Measurements from ENCODE around the gene MYL6. TPM values are rescaled to one million over a fixed set of nuclear protein-coding genes. Genes with fewer than 3 reads are reported as not detected.

Gene MYL6
- total and polyA plus RNA-seq, 9 of the 15 experiments (the other 6 are each of a cell fraction or from before 2014, with no cell fraction given) = 557 to 1,664 (median 958) TPM

DNA sequence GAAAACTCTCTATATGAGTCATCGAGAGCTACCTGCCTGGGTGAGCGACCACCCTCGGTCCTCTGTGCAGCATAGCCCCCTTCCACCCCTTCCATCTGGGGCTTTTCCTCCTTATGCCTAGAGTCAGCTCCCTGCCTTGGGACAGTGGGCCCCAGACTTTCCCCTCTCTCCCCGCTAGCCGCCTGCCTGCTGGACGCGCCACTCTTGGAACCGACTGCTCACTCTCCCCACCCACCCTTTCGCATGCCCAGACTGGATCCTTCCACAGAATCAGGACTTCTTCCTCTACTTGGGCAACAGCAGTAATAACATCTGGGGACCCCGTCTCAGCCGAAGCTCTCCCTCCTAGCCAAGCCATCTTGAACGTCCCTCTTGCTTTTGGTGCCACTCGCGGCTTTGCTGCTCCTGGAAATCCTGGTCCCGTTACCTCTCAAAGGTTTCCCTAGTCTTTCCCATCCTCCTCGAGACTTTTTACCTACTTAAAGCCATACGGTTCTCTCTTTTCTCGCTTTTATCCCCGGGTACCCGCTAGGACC lies 29.4 kb upstream of the MYL6 start (continued):
- TF ChIP-seq, protein P1, sequence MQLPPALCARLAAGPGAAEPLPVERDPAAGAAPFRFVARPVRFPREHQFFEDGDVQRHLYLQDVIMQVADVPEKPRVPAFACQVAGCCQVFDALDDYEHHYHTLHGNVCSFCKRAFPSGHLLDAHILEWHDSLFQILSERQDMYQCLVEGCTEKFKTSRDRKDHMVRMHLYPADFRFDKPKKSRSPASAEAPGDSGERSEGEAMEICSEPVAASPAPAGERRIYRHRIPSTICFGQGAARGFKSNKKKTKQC (CRISPR knock-in tag; IDR thresholded peaks at IDR 0.05) = no peak; the same call in 1 of the 2 replicates
- TF ChIP-seq, protein P2, sequence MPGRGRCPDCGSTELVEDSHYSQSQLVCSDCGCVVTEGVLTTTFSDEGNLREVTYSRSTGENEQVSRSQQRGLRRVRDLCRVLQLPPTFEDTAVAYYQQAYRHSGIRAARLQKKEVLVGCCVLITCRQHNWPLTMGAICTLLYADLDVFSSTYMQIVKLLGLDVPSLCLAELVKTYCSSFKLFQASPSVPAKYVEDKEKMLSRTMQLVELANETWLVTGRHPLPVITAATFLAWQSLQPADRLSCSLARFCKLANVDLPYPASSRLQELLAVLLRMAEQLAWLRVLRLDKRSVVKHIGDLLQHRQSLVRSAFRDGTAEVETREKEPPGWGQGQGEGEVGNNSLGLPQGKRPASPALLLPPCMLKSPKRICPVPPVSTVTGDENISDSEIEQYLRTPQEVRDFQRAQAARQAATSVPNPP (IDR thresholded peaks at IDR 0.05; ENCODE audit: borderline replicate concordance, insufficient read depth, insufficient read length) = no peak
- TF ChIP-seq, protein P3, sequence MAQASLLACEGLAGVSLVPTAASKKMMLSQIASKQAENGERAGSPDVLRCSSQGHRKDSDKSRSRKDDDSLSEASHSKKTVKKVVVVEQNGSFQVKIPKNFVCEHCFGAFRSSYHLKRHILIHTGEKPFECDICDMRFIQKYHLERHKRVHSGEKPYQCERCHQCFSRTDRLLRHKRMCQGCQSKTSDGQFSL (CRISPR knock-in tag; IDR thresholded peaks at IDR 0.05) = no peak
- TF ChIP-seq, protein P3 (tag; IDR thresholded peaks at IDR 0.05) = no peak
- TF ChIP-seq, protein P4, sequence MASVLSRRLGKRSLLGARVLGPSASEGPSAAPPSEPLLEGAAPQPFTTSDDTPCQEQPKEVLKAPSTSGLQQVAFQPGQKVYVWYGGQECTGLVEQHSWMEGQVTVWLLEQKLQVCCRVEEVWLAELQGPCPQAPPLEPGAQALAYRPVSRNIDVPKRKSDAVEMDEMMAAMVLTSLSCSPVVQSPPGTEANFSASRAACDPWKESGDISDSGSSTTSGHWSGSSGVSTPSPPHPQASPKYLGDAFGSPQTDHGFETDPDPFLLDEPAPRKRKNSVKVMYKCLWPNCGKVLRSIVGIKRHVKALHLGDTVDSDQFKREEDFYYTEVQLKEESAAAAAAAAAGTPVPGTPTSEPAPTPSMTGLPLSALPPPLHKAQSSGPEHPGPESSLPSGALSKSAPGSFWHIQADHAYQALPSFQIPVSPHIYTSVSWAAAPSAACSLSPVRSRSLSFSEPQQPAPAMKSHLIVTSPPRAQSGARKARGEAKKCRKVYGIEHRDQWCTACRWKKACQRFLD (CRISPR knock-in tag; IDR thresholded peaks at IDR 0.05) = no peak
- TF ChIP-seq, protein P5, sequence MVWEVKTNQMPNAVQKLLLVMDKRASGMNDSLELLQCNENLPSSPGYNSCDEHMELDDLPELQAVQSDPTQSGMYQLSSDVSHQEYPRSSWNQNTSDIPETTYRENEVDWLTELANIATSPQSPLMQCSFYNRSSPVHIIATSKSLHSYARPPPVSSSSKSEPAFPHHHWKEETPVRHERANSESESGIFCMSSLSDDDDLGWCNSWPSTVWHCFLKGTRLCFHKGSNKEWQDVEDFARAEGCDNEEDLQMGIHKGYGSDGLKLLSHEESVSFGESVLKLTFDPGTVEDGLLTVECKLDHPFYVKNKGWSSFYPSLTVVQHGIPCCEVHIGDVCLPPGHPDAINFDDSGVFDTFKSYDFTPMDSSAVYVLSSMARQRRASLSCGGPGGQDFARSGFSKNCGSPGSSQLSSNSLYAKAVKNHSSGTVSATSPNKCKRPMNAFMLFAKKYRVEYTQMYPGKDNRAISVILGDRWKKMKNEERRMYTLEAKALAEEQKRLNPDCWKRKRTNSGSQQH (CRISPR knock-in tag; IDR thresholded peaks at IDR 0.05) = 0 out of 2 replicates have a peak, but pooled peaks have one; percentile 7
- TF ChIP-seq ZNF444 (CRISPR knock-in tag; IDR thresholded peaks at IDR 0.05) = 0 out of 2 replicates have a peak, but pooled peaks have one; percentile 5
- TF ChIP-seq ZNF324 (CRISPR knock-in tag; IDR thresholded peaks at IDR 0.05) = no peak
- TF ChIP-seq, protein P6, sequence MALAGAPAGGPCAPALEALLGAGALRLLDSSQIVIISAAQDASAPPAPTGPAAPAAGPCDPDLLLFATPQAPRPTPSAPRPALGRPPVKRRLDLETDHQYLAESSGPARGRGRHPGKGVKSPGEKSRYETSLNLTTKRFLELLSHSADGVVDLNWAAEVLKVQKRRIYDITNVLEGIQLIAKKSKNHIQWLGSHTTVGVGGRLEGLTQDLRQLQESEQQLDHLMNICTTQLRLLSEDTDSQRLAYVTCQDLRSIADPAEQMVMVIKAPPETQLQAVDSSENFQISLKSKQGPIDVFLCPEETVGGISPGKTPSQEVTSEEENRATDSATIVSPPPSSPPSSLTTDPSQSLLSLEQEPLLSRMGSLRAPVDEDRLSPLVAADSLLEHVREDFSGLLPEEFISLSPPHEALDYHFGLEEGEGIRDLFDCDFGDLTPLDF (CRISPR knock-in tag; IDR thresholded peaks at IDR 0.05) = no peak

Data from K562 (cell line).